Endodermal cell (in vitro differentiated cells): ENCODE results near the gene NSG1. TPM values are rescaled to one million over a fixed set of nuclear protein-coding genes. Genes with fewer than 3 reads are reported as not detected.

ENCODE experiments used
- DNase-seq: peaks from one replicate; pipeline ENCODE4 v3.0.0-alpha.2; 2017
- H3K27ac ChIP-seq: 2 replicates; pipeline ENCODE4 v1.5.1; 2013; ENCODE audit warnings: mild to moderate bottlenecking, low read depth, low read length, moderate library complexity
- H3K27me3 ChIP-seq: 2 replicates; pipeline ENCODE4 v1.6.1; 2013; ENCODE audit warnings: mild to moderate bottlenecking, low read length, moderate library complexity; ENCODE audit not compliant: insufficient read depth, control insufficient read depth, poor library complexity, severe bottlenecking
- H3K36me3 ChIP-seq: 2 replicates; pipeline ENCODE4 v1.7.0; 2013; ENCODE audit warnings: mild to moderate bottlenecking, low read length, moderate library complexity; ENCODE audit not compliant: control insufficient read depth, insufficient read depth
- H3K4me1 ChIP-seq: one replicate; pipeline ENCODE4 v1.7.0; 2013; ENCODE audit warnings: low read length; ENCODE audit not compliant: control insufficient read depth, insufficient read depth
- H3K4me3 ChIP-seq: 2 replicates; pipeline ENCODE4 v1.5.1; 2013; ENCODE audit warnings: mild to moderate bottlenecking, low read length, moderate library complexity
- H3K9ac ChIP-seq: 2 replicates; pipeline ENCODE4 v1.6.1; 2013; ENCODE audit warnings: mild to moderate bottlenecking, low read length, moderate library complexity; ENCODE audit not compliant: poor library complexity, severe bottlenecking; ENCODE audit errors: extremely low read depth
- H3K9me3 ChIP-seq: 2 replicates; pipeline ENCODE4 v1.6.1; 2013; ENCODE audit warnings: mild to moderate bottlenecking, low read length, moderate library complexity; ENCODE audit not compliant: control insufficient read depth
- H3K27ac Mint-ChIP-seq: 2 replicates; pipeline ENCODE4 v1.8.0; 2020; ENCODE audit warnings: mixed read lengths
- H3K27me3 Mint-ChIP-seq: 2 replicates; pipeline ENCODE4 v1.8.0; 2021; ENCODE audit warnings: mild to moderate bottlenecking, mixed read lengths; ENCODE audit not compliant: insufficient read depth
- H3K36me3 Mint-ChIP-seq: 2 replicates; pipeline ENCODE4 v1.8.0; 2020; ENCODE audit warnings: low read depth, mixed read lengths
- H3K4me1 Mint-ChIP-seq: 2 replicates; pipeline ENCODE4 v1.8.0; 2020; ENCODE audit warnings: mixed read lengths
- H3K4me3 Mint-ChIP-seq: 2 replicates; pipeline ENCODE4 v1.8.0; 2020; ENCODE audit warnings: mild to moderate bottlenecking, moderate library complexity, mixed read lengths
- H3K9me3 Mint-ChIP-seq: 2 replicates; pipeline ENCODE4 v1.8.0; 2020; ENCODE audit warnings: mild to moderate bottlenecking, mixed read lengths
- WGBS, 2 experiments: methylation state at CpG; one replicate each; pipeline versions ENCODE4 v1.1.5 to v1.1.7; 2013; ENCODE audit warnings: missing lambda C conversion rate in 2 of 2, mixed read lengths in 1 of 2; ENCODE audit not compliant: insufficient coverage in 1 of 2, insufficient read length in 1 of 2; 5-methylcytosine and 5-hydroxymethylcytosine counted together
- total RNA-seq, 2 donors: library from RNA; stranded (reverse); fragmentation: NEBNext Ultra II Directional in 1 of 2; extraction: Animal tissue kit (Norgen Biotek cat#: 25700) in 1 of 2; gene quantifications; 2 replicates in 1 of 2; 3 replicates in 1 of 2; pipeline ENCODE4 v1.2.1, GENCODE V29; 2021
- TF ChIP-seq, protein P1 (sequence below): fragments of 200-600 bp; sonication (generic); conservative IDR thresholded peaks from 2 replicates; pipeline ENCODE4 v1.5.0; 2021; ENCODE audit warnings: antibody characterized with exemption, mild to moderate bottlenecking

NSG1 gene
- total RNA-seq, 2 donors from 2014 or later = 1.8 to 6.0 TPM

DNA sequence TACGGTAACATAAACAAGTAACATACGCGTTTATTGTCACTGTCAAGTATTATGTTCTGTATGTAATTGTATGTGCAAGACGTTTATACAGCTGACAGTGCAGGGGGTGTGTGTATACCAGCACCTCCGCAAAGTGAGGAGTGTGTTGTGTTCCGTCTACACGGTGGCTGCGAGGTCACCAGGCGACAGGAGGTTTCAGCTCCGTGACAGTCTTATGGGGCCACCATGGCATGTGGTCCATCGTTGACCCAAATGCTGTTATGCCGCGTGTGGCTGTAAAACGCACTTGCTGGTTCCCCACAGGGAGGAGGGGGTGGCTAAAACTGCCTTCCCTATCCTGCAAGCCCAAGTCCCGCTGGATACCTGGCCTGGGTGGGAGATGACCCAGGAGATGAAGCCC is 25.0 kb downstream of the NSG1 start:
- Mint-ChIP-seq H3K27ac (no peak overlapping the region), H3K36me3 (peaks cover 7% of the 10 kb centered on the region), H3K9me3 (peaks cover 5% of the 10 kb centered on the region), H3K27me3 (no peaks in the 10 kb centered on the region), H3K4me3 (no peak overlapping the region), H3K4me1 (peaks cover 9% of the 10 kb centered on the region)
- Histone ChIP-seq H3K4me3 (no peak overlapping the region), H3K36me3 (no peaks in the 10 kb centered on the region), H3K9ac (no peak overlapping the region), H3K4me1 (peaks cover 3% of the 10 kb centered on the region), H3K27me3 (no peaks in the 10 kb centered on the region), H3K27ac (no peak overlapping the region), H3K9me3 (no peaks in the 10 kb centered on the region)
- TF ChIP-seq, protein P1, sequence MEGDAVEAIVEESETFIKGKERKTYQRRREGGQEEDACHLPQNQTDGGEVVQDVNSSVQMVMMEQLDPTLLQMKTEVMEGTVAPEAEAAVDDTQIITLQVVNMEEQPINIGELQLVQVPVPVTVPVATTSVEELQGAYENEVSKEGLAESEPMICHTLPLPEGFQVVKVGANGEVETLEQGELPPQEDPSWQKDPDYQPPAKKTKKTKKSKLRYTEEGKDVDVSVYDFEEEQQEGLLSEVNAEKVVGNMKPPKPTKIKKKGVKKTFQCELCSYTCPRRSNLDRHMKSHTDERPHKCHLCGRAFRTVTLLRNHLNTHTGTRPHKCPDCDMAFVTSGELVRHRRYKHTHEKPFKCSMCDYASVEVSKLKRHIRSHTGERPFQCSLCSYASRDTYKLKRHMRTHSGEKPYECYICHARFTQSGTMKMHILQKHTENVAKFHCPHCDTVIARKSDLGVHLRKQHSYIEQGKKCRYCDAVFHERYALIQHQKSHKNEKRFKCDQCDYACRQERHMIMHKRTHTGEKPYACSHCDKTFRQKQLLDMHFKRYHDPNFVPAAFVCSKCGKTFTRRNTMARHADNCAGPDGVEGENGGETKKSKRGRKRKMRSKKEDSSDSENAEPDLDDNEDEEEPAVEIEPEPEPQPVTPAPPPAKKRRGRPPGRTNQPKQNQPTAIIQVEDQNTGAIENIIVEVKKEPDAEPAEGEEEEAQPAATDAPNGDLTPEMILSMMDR = no peak
- DNase-seq = no peak
- 96 to 97% methylated on average over 13 to 14 of the region's 15 CpGs for WGBS, 2 experiments

DNA sequence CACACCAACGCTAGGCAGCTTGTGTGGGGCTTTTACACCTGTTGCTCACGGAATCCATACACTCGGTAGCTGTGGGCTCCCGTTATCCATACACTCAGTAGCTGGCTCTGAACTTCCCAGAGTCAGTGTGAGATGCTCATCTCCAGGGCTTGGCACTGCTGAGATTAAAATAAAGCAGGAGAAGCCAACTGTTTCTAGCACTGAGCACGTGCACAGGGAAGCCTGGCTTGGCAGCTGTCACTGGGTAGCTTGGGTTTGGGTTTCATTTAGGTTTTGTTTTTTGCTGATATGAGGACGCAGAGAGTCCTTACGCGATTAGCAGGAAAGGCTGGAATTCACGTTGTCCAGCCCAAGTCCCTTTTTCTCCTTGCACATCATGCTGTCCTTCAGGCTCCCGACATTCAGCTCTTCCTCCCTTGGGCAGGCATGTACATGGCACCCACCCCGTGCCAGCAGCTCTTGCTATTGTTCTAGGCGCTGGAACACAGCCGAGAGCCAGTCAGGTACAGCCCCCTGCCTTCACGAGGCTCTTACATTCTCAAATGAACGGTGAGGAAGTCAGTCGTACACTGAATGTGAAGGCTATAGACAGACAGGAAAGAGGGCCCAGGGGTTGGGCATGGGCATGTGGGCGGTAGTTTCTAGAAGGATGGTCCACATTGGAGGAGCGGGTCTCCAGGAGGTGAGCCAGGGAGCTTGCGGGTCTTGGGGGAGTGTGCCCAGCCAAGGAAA is 25.9 kb downstream of the NSG1 start:
- Histone ChIP-seq H3K27ac (no peak overlapping the region), H3K9ac (no peak overlapping the region), H3K4me3 (no peak overlapping the region), H3K9me3 (no peaks in the 10 kb centered on the region), H3K27me3 (no peaks in the 10 kb centered on the region), H3K4me1 (peaks cover 4% of the 10 kb centered on the region), H3K36me3 (no peaks in the 10 kb centered on the region)
- no peak overlapping the region for H3K4me3 Mint-ChIP-seq
- no peak for DNase-seq
- 91 to 92% methylated on average over 17 to 19 of the region's 19 CpGs for WGBS, 2 experiments
- TF ChIP-seq, protein P1 = no peak
- no peak overlapping the region for H3K27ac Mint-ChIP-seq
- peaks cover 7% of the 10 kb centered on the region for H3K36me3 Mint-ChIP-seq
- no peaks in the 10 kb centered on the region for H3K27me3 Mint-ChIP-seq
- peaks cover 5% of the 10 kb centered on the region for H3K9me3 Mint-ChIP-seq
- peaks cover 17% of the 10 kb centered on the region for H3K4me1 Mint-ChIP-seq

DNA sequence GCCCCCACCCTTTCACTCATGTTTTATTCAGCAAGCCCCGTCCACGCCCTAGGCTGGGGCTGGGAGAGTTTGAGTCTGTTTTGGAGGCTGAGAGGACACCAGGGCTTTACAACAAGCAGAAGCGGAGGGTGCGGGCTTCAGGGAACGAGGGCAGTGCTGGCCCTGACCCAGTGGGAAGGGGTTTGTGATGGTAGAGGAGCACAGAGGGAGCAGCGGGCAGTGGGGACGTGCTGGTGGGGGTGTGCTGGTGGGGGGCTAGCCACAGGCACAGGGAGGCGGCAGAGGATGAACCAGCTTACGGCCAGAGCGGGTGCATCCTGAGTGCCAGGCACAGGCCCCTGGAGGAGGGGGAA is 26.4 kb downstream of the NSG1 start:
- Histone ChIP-seq H3K9ac (no peak overlapping the region), H3K27me3 (no peaks in the 10 kb centered on the region), H3K4me3 (no peak overlapping the region), H3K27ac (no peak overlapping the region), H3K36me3 (peaks cover under 1% of the 10 kb centered on the region), H3K9me3 (no peaks in the 10 kb centered on the region), H3K4me1 (peaks cover 4% of the 10 kb centered on the region)
- H3K4me1 Mint-ChIP-seq = peaks cover 20% of the 10 kb centered on the region
- no peak overlapping the region for H3K27ac Mint-ChIP-seq
- no peaks in the 10 kb centered on the region for H3K27me3 Mint-ChIP-seq
- TF ChIP-seq, protein P1 = no peak
- 94% methylated on average over 10 of the region's 10 CpGs; no CpG with 5 or more reads in 1 of the 2 experiments for WGBS, 2 experiments
- H3K4me3 Mint-ChIP-seq = no peak overlapping the region
- peaks cover 12% of the 10 kb centered on the region for H3K36me3 Mint-ChIP-seq
- H3K9me3 Mint-ChIP-seq = peaks cover 5% of the 10 kb centered on the region
- no peak for DNase-seq
